Smooth muscle cell (in vitro differentiated cells): ENCODE data around the gene TNXB. TPM values are rescaled to one million over a fixed set of nuclear protein-coding genes. Genes with fewer than 3 reads are reported as not detected.

Experiments
- DNase-seq: peaks from one replicate; lab custom pipeline; 2025; ENCODE audit not compliant: unreplicated experiment; lab: John Stamatoyannopoulos, UW
- H2AFZ ChIP-seq: fragments of 200-600 bp; sonication (generic); 2 replicates; pipeline ENCODE4 v1.6.0; 2016; ENCODE audit warnings: antibody characterized with exemption, low read depth, mild to moderate bottlenecking
- H3F3A ChIP-seq: fragments of 200-600 bp; sonication (generic); 2 replicates; pipeline ENCODE4 v1.6.0; 2017; ENCODE audit warnings: antibody characterized with exemption, low read depth
- H3K27ac ChIP-seq: fragments of 200-600 bp; sonication (generic); 2 replicates; pipeline ENCODE4 v1.5.1; 2016; ENCODE audit warnings: low read depth, mild to moderate bottlenecking
- H3K27me3 ChIP-seq: fragments of 200-600 bp; sonication (generic); 2 replicates; pipeline ENCODE4 v1.6.1; 2016; ENCODE audit warnings: low read depth, mild to moderate bottlenecking
- H3K36me3 ChIP-seq: fragments of 200-600 bp; sonication (generic); 2 replicates; pipeline ENCODE4 v1.5.1; 2016; ENCODE audit warnings: low read depth
- H3K4me1 ChIP-seq: fragments of 200-600 bp; sonication (generic); 2 replicates; pipeline ENCODE4 v1.5.1; 2016; ENCODE audit warnings: low read depth
- H3K4me2 ChIP-seq: fragments of 200-600 bp; sonication (generic); 2 replicates; pipeline ENCODE4 v1.6.0; 2016; ENCODE audit warnings: mild to moderate bottlenecking
- H3K4me3 ChIP-seq: fragments of 200-600 bp; sonication (generic); 2 replicates; pipeline ENCODE4 v1.5.1; 2016; ENCODE audit warnings: mild to moderate bottlenecking
- H3K79me2 ChIP-seq: fragments of 200-600 bp; sonication (generic); 2 replicates; pipeline ENCODE4 v1.6.0; 2016; ENCODE audit warnings: low read depth, mild to moderate bottlenecking
- H3K9ac ChIP-seq: fragments of 200-600 bp; sonication (generic); 2 replicates; pipeline ENCODE4 v1.6.0; 2016; ENCODE audit warnings: low read depth
- H3K9me3 ChIP-seq: fragments of 200-600 bp; sonication (generic); replicated peaks from 2 replicates; pipeline ENCODE4 v1.5.1; 2016; ENCODE audit warnings: low read depth
- H4K20me1 ChIP-seq: fragments of 200-600 bp; sonication (generic); 2 replicates; pipeline ENCODE4 v1.6.0; 2016; ENCODE audit warnings: low read depth
- WGBS: methylation state at CpG from one replicate; pipeline ENCODE4 v1.1.7; 2016; ENCODE audit warnings: low lambda C conversion rate; 5-methylcytosine and 5-hydroxymethylcytosine counted together
- polyA plus RNA-seq: library from polyadenylated mRNA; unstranded; fragments of >200 nt; fragmentation: Nextera tagmentation; extraction: Ambion mirVana; gene quantifications from 2 replicates; pipeline ENCODE4 v1.2.1, GENCODE V29; 2016
- total RNA-seq: library from RNA; depleted of rRNA; stranded (reverse); fragments of >200 nt; gene quantifications from 2 replicates; pipeline ENCODE4 v1.2.3, GENCODE V29; 2014
- TF ChIP-seq, protein P1 (sequence below): fragments of 200-600 bp; sonication (generic); IDR thresholded peaks from 2 replicates; pipeline ENCODE4 v1.5.1; 2017; ENCODE audit warnings: borderline replicate concordance, mild to moderate bottlenecking, antibody characterized with exemption; ENCODE audit not compliant: insufficient read depth, poor library complexity, severe bottlenecking

TNXB gene
- total and polyA plus RNA-seq, 2 experiments from 2014 or later: 1.1 TPM

DNA sequence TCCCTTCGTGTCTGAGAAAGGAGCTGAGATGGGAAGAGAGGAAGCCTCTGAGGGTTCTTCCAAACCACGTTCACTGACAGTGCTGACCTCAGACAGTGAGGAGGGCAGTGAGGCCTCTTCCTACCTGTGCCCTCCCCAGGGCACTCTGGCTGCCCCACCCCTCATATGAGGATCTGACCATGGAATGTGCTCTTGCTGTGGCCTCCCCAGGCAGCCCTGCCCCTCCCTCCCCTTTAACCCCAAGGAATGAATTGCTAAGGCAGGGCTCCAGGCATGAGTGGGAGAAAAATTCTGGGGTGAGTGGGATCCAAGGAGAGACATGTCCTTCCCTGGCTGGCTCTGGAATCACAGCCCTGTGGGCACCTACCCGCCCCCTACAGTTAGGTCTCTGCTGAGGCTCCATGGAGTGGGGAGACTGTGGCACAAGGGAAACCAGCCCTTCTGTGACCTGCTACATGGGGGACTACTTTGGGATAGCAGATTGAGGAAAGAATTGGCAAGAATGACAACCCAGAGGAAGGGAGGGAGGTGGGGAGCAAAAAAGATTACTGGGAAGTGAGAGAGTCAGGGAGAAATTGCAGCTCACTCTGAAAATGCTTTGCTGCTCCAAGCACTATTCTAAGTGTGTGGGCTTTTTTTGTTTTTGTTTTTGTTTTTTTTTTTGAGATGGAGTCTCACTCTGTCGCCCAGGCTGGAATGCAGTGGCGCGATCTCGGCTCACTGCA lies 29.4 kb downstream of the TNXB start:
- Histone ChIP-seq H4K20me1 (no peaks in the 10 kb centered on the region), H3K4me3 (no peak overlapping the region), H2AFZ (no peak overlapping the region), H3K79me2 (no peaks in the 10 kb centered on the region), H3K4me1 (peaks cover 6% of the 10 kb centered on the region), H3K9ac (no peak overlapping the region), H3K9me3 (no peaks in the 10 kb centered on the region), H3K27me3 (peaks cover 8% of the 10 kb centered on the region), H3F3A (peaks cover 8% of the 10 kb centered on the region), H3K4me2 (no peak overlapping the region), H3K27ac (no peak overlapping the region), H3K36me3 (no peaks in the 10 kb centered on the region)
- 86% methylated on average over 7 of the region's 7 CpGs for WGBS
- TF ChIP-seq, protein P1, sequence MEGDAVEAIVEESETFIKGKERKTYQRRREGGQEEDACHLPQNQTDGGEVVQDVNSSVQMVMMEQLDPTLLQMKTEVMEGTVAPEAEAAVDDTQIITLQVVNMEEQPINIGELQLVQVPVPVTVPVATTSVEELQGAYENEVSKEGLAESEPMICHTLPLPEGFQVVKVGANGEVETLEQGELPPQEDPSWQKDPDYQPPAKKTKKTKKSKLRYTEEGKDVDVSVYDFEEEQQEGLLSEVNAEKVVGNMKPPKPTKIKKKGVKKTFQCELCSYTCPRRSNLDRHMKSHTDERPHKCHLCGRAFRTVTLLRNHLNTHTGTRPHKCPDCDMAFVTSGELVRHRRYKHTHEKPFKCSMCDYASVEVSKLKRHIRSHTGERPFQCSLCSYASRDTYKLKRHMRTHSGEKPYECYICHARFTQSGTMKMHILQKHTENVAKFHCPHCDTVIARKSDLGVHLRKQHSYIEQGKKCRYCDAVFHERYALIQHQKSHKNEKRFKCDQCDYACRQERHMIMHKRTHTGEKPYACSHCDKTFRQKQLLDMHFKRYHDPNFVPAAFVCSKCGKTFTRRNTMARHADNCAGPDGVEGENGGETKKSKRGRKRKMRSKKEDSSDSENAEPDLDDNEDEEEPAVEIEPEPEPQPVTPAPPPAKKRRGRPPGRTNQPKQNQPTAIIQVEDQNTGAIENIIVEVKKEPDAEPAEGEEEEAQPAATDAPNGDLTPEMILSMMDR: no peak
- DNase-seq: no peak

DNA sequence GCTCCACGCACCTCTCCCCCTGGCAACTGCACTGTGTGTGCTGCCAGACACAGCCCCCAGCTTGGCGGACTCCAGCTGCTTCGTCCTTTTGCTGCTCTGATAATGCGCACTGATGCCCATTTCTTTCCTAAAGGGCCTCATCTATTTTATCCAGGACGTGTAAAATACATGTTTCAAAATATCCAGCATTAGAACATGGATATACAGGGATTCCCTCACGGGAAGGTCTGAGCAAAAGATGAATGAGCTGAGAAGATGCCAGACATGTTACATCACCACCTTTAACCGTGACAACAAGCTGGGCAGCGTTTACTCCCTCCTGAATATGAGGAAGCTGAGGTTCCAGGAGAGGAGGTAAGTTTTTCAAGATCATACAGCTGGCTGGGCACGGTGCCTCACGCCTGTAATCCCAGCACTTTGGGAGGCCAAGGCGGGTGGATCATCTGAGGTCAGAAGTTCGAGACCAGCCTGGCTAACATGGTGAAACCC lies 32.8 kb downstream of the TNXB start:
- no peaks in the 10 kb centered on the region for H3K36me3 ChIP-seq
- H3K4me2 ChIP-seq: peak overlapping the region; percentile 23
- no peaks in the 10 kb centered on the region for H3K27me3 ChIP-seq
- peaks cover 8% of the 10 kb centered on the region for H3F3A ChIP-seq
- H3K4me3 ChIP-seq: no peak overlapping the region
- peak overlapping the region; percentile 42 for H3K9ac ChIP-seq
- no peaks in the 10 kb centered on the region for H3K9me3 ChIP-seq
- TF ChIP-seq, protein P1: no peak
- H4K20me1 ChIP-seq: no peaks in the 10 kb centered on the region
- H3K79me2 ChIP-seq: no peaks in the 10 kb centered on the region
- H3K27ac ChIP-seq: peak overlapping the region; percentile 77
- H3K4me1 ChIP-seq: peaks cover 6% of the 10 kb centered on the region
- H2AFZ ChIP-seq: no peak overlapping the region
- 53% methylated on average over 12 of the region's 12 CpGs for WGBS
- DNase-seq: no peak

DNA sequence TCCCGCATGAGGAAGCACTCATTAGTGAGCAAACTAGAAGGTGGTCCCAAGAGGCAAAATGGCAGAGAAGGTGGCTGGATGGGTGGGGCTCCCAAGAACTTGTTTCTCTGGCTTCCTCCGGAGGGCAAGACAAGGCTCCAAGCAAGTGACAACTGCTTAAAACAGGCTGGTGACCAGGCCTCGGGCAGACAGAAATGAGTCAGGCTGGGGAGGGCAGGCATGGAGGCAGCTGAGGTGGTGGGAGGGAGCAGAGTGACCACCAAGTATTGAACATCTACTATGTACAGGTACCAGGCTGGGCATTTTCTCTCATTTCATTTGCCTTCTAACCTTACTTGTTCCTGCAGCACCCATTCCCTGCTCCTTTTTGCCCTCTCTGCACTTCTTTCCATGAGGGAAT lies 33.4 kb downstream of the TNXB start:
- H3K27ac ChIP-seq: peak overlapping the region; percentile 77
- H3K79me2 ChIP-seq: no peaks in the 10 kb centered on the region
- peak overlapping the region; percentile 27 for H3K4me2 ChIP-seq
- H3K9ac ChIP-seq: peak overlapping the region; percentile 32
- H3K9me3 ChIP-seq: no peaks in the 10 kb centered on the region
- no peaks in the 10 kb centered on the region for H3K27me3 ChIP-seq
- 45% methylated on average over 3 of the region's 3 CpGs for WGBS
- H3K36me3 ChIP-seq: no peaks in the 10 kb centered on the region
- H2AFZ ChIP-seq: no peak overlapping the region
- no peak for DNase-seq
- peaks cover 6% of the 10 kb centered on the region for H3K4me1 ChIP-seq
- no peaks in the 10 kb centered on the region for H4K20me1 ChIP-seq
- H3K4me3 ChIP-seq: no peak overlapping the region
- TF ChIP-seq, protein P1: no peak
- H3F3A ChIP-seq: peaks cover 8% of the 10 kb centered on the region
